A549 treated with GW870086 at 1 μM for 4 hours (cell line): ENCODE measurements around the gene ST6GALNAC6. TPM values are rescaled to one million over a fixed set of nuclear protein-coding genes. Genes with fewer than 3 reads are reported as not detected.

Source experiments
- total RNA-seq: library from RNA; stranded (reverse); fragments of 200-300 nt; extraction: Qiagen RNA extraction; gene quantifications from 5 replicates; pipeline ENCODE4 v1.2.3, GENCODE V29; 2022; ENCODE audit warnings: low read depth

Gene ST6GALNAC6
- total RNA-seq: 17.8 to 24.7 TPM (median 20.3 TPM) in 5 replicates

GRCh38 chr9:127899128-127899943, at the start of gene ST6GALNAC6:
TSS of gene ST6GALNAC6 (minus strand) at chr9:127899603. CDS start at chr9:127897981, 1,622 bp downstream.

GRCh38 chr9:127937388-127938297, 38.2 kb upstream of the ST6GALNAC6 start, which contains the start of gene DPM2:
TSS of gene DPM2 (minus strand) at chr9:127937854. CDS start at chr9:127937820, 34 bp downstream.

GRCh38 chr9:127930231-127931091, 31.1 kb upstream of the ST6GALNAC6 start, which contains the start of gene PIP5KL1:
TSS of gene PIP5KL1 (minus strand) at chr9:127930777. CDS start at chr9:127930752, 25 bp downstream.

GRCh38 chr9:127916720-127917581, 17.5 kb upstream of the ST6GALNAC6 start, which contains the start of gene ST6GALNAC4:
TSS of gene ST6GALNAC4 (minus strand) at chr9:127917041. CDS start at chr9:127916419, 622 bp downstream.

GRCh38 chr9:127877566-127877998, 21.8 kb downstream of the ST6GALNAC6 start, which contains the start of gene AK1:
TSS of gene AK1 (minus strand) at chr9:127877675. CDS start at chr9:127874617, 3,058 bp downstream.

GRCh38 chr9:127854184-127854806, 45.1 kb downstream of the ST6GALNAC6 start, which contains the start of gene ENG:
TSS of gene ENG (minus strand) at chr9:127854658. CDS start at chr9:127854355, 303 bp downstream.

Other genes starting within 250 kb of the ST6GALNAC6 start
- not detected in 5 replicates for gene CFAP157, start 192.6 kb downstream of the ST6GALNAC6 start, total RNA-seq
- 14.7 to 19.9 TPM (median 18.1 TPM) in 5 replicates for gene PTRH1, start 183.9 kb downstream of the ST6GALNAC6 start, total RNA-seq
- 0.08 TPM in 1 of 5 replicates, not detected in the others for gene TTC16, start 183.5 kb downstream of the ST6GALNAC6 start, total RNA-seq
- gene TOR2A, start 164.3 kb downstream of the ST6GALNAC6 start, total RNA-seq: 11.0 to 15.1 TPM (median 14.4 TPM) in 5 replicates
- gene SH2D3C, start 120.9 kb downstream of the ST6GALNAC6 start, total RNA-seq: 0.06 to 0.07 TPM in 2 of 5 replicates, not detected in the others
- 43.2 to 45.6 TPM (median 44.8 TPM) in 5 replicates for gene CDK9, start 113.6 kb downstream of the ST6GALNAC6 start, total RNA-seq
- gene FPGS, start 96.7 kb downstream of the ST6GALNAC6 start, total RNA-seq: 44.8 to 50.7 TPM (median 47.6 TPM) in 5 replicates
- 0.12 to 0.29 TPM (median 0.16 TPM) in 5 replicates for gene ENG, start 44.9 kb downstream of the ST6GALNAC6 start, total RNA-seq
- gene AK1, start 21.9 kb downstream of the ST6GALNAC6 start, total RNA-seq: 43.0 to 83.4 TPM (median 76.2 TPM) in 5 replicates
- 13.8 to 20.6 TPM (median 18.1 TPM) in 5 replicates for gene ST6GALNAC4, start 17.4 kb upstream of the ST6GALNAC6 start, total RNA-seq
- 1.3 to 3.3 TPM (median 1.8 TPM) in 5 replicates for gene PIP5KL1, start 31.2 kb upstream of the ST6GALNAC6 start, total RNA-seq
- 36.4 to 43.7 TPM (median 41.9 TPM) in 5 replicates for gene DPM2, start 38.3 kb upstream of the ST6GALNAC6 start, total RNA-seq
- gene EEIG1, start 81.4 kb upstream of the ST6GALNAC6 start, total RNA-seq: 45.8 to 67.1 TPM (median 58.6 TPM) in 5 replicates
- 4.5 to 6.9 TPM (median 6.4 TPM) in 5 replicates for gene NAIF1, start 167.7 kb upstream of the ST6GALNAC6 start, total RNA-seq
- 7.2 to 8.7 TPM (median 8.0 TPM) in 5 replicates for gene SLC25A25, start 168.6 kb upstream of the ST6GALNAC6 start, total RNA-seq
- gene PTGES2, start 228.1 kb upstream of the ST6GALNAC6 start, total RNA-seq: 67.6 to 98.4 TPM (median 91.8 TPM) in 5 replicates
- 2.4 to 6.8 TPM (median 3.2 TPM) in 5 replicates for gene LCN2, start 249.8 kb upstream of the ST6GALNAC6 start, total RNA-seq